Left ventricle myocardium inferior (tissue), 1 donor: ENCODE results near the gene HLF. TPM values are rescaled to one million over a fixed set of nuclear protein-coding genes. Genes with fewer than 3 reads are reported as not detected.

Source experiments
- DNase-seq: peaks from one replicate; pipeline ENCODE4 v3.0.0-alpha.2; 2020
- H3K27ac ChIP-seq: fragments of 200-600 bp; replicated peaks from 2 replicates; pipeline ENCODE4 v1.8.0; 2021
- H3K27me3 ChIP-seq: fragments of 200-600 bp; 2 replicates; pipeline ENCODE4 v1.8.0; 2021; ENCODE audit warnings: low read depth
- H3K36me3 ChIP-seq: fragments of 200-600 bp; 2 replicates; pipeline ENCODE4 v1.8.0; 2021
- H3K4me1 ChIP-seq: fragments of 200-600 bp; 2 replicates; pipeline ENCODE4 v1.8.0; 2021
- H3K4me3 ChIP-seq: fragments of 200-600 bp; 2 replicates; pipeline ENCODE4 v1.8.0; 2021; ENCODE audit warnings: mild to moderate bottlenecking, moderate library complexity
- H3K9me3 ChIP-seq: fragments of 200-600 bp; replicated peaks from 2 replicates; pipeline ENCODE4 v1.8.0; 2021
- CTCF ChIP-seq: fragments of 200-600 bp; IDR thresholded peaks from 2 replicates; pipeline ENCODE4 v1.8.0; 2021; ENCODE audit warnings: antibody characterized with exemption, mild to moderate bottlenecking, borderline replicate concordance
- intact Hi-C: fragments of 100-400 bp; cut with micrococcal nuclease; formaldehyde crosslinking; loops from one replicate; pipeline ENCODE4 v1.11.0; 2022
- total RNA-seq: library from RNA; stranded (reverse); fragmentation: NEBNext Ultra II Directional; extraction: Animal tissue kit (Norgen Biotek cat#: 25700); gene quantifications from one replicate; pipeline ENCODE4 v1.2.1, GENCODE V29; 2021
- donor health status: DM: no; HTN: yes; CAD: no; lungs with severe emphysema.

HLF gene
- total RNA-seq, 1 donor from 2014 or later = 22.6 TPM

GRCh38 chr17:55223524-55223923 is 41.2 kb upstream of the HLF start:
- intact Hi-C loops = no loop called here
- no peak overlapping the region for H3K4me3 ChIP-seq
- no peaks in the 10 kb centered on the region for H3K9me3 ChIP-seq
- TF ChIP-seq CTCF = no peak
- H3K27me3 ChIP-seq = no peaks in the 10 kb centered on the region
- H3K36me3 ChIP-seq = no peaks in the 10 kb centered on the region
- no peaks in the 10 kb centered on the region for H3K4me1 ChIP-seq
- H3K27ac ChIP-seq = no peak overlapping the region
- DNase-seq = no peak

- no peak overlapping the region for H3K27ac ChIP-seq
- H3K4me3 ChIP-seq = no peak overlapping the region
- no peak for TF ChIP-seq CTCF
- DNase-seq = no peak
- H3K36me3 ChIP-seq = no peaks in the 10 kb centered on the region
- intact Hi-C loops = no loop called here
- no peaks in the 10 kb centered on the region for H3K9me3 ChIP-seq
- no peaks in the 10 kb centered on the region for H3K4me1 ChIP-seq
- H3K27me3 ChIP-seq = no peaks in the 10 kb centered on the region
These were observed 40.0 kb upstream of the HLF start for GRCh38 chr17:55224746-55225145.

- H3K4me1 ChIP-seq = no peaks in the 10 kb centered on the region
- no peak overlapping the region for H3K4me3 ChIP-seq
- H3K27me3 ChIP-seq = no peaks in the 10 kb centered on the region
- no peak for TF ChIP-seq CTCF
- no peaks in the 10 kb centered on the region for H3K9me3 ChIP-seq
- no peak for DNase-seq
- H3K36me3 ChIP-seq = no peaks in the 10 kb centered on the region
- no peak overlapping the region for H3K27ac ChIP-seq
- intact Hi-C loops = no loop called here
These were observed 39.5 kb upstream of the HLF start for GRCh38 chr17:55225237-55225636.

GRCh38 chr17:55228683-55229192 is 36.0 kb upstream of the HLF start:
- Histone ChIP-seq H3K4me3 (no peak overlapping the region), H3K27me3 (no peaks in the 10 kb centered on the region), H3K36me3 (no peaks in the 10 kb centered on the region), H3K4me1 (no peaks in the 10 kb centered on the region), H3K9me3 (no peaks in the 10 kb centered on the region), H3K27ac (no peak overlapping the region)
- intact Hi-C loops = no loop called here
- TF ChIP-seq CTCF = no peak
- no peak for DNase-seq

- no peak for TF ChIP-seq CTCF
- no peak for DNase-seq
- Histone ChIP-seq H3K4me3 (no peak overlapping the region), H3K27ac (no peak overlapping the region), H3K36me3 (no peaks in the 10 kb centered on the region), H3K27me3 (no peaks in the 10 kb centered on the region), H3K9me3 (no peaks in the 10 kb centered on the region), H3K4me1 (no peaks in the 10 kb centered on the region)
- intact Hi-C loops = no loop called here
These were observed 35.5 kb upstream of the HLF start for GRCh38 chr17:55229276-55229675.

GRCh38 chr17:55230716-55231115 is 34.0 kb upstream of the HLF start:
- intact Hi-C loops = no loop called here
- no peaks in the 10 kb centered on the region for H3K36me3 ChIP-seq
- DNase-seq = no peak
- no peak overlapping the region for H3K27ac ChIP-seq
- no peaks in the 10 kb centered on the region for H3K27me3 ChIP-seq
- no peak overlapping the region for H3K4me3 ChIP-seq
- no peaks in the 10 kb centered on the region for H3K4me1 ChIP-seq
- no peaks in the 10 kb centered on the region for H3K9me3 ChIP-seq
- TF ChIP-seq CTCF = no peak
